ENCODE measurements around the gene NUP210.

The NUP210 gene

GRCh38 chr3:13277860-13278531 lies 142.1 kb downstream of the NUP210 start:
- H3K4me3 ChIP-seq (ENCODE audit: low read length, poor library complexity, severe bottlenecking), result no peak overlapping the region
- no peaks in the 10 kb centered on the region for H3K9me3 ChIP-seq (ENCODE audit: insufficient read depth, low read depth, low read length)

DNA sequence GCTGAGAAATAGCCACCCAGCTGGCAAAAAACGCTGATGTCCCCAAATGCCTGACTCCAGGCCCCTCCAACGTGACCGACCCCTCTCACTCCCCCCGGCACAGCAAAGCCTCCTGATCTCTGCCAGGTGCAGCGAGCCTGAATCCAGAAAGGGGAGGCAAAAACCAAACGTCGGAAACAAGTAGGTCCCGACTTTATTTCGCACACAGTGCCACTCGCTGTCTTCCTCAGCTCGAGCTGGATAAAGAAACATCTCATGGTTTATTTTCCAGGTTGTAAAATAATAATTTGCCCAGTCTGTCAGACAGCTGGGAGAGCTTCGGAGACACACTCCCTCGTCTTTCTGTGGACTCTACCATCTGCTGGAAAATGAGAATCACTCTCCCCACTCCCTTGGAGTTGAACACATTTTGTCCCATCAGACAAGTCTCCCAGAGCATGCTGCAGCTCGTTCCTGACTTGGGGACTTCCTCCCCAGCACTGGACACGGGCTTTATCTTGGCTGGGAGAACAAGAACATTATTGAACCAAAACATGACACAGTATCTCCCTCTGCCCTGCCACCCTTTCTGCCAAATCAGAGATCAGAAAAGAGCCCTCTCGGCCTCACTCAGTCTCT lies 142.8 kb downstream of the NUP210 start:
- Histone ChIP-seq H3K36me3 (ENCODE audit: insufficient read depth, low read length) (no peaks in the 10 kb centered on the region), H3K9me3 (ENCODE audit: insufficient read depth, low read depth, low read length) (no peaks in the 10 kb centered on the region), H3K4me2 (ENCODE audit: low read depth, low read length, poor library complexity, severe bottlenecking) (no peak overlapping the region), H3K27me3 (ENCODE audit: insufficient read depth, low read length, poor library complexity, severe bottlenecking) (no peaks in the 10 kb centered on the region), H3K4me1 (ENCODE audit: insufficient read depth, low read length, poor library complexity, severe bottlenecking) (peaks cover 13% of the 10 kb centered on the region), H4K20me1 (ENCODE audit: insufficient read depth, low read length, poor library complexity, severe bottlenecking) (no peaks in the 10 kb centered on the region), H3K9ac (ENCODE audit: low read depth, low read length, poor library complexity, severe bottlenecking) (no peak overlapping the region), H3K4me3 (ENCODE audit: low read length, poor library complexity, severe bottlenecking) (no peak overlapping the region), H3F3A (ENCODE audit: low read depth) (no peaks in the 10 kb centered on the region), H3K79me2 (ENCODE audit: insufficient read depth, low read length) (no peaks in the 10 kb centered on the region), H3K9me2 (replicated peaks; ENCODE audit: low read depth, low read length) (no peaks in the 10 kb centered on the region), H2AFZ (ENCODE audit: low read length) (no peak overlapping the region)
- no peak for TF ChIP-seq EZH2phosphoT487 (IDR thresholded peaks at IDR 0.05; ENCODE audit: borderline replicate concordance)
- no peak for TF ChIP-seq CTCF (conservative IDR thresholded peaks at IDR 0.05; ENCODE audit: low read length)

More at GRCh38 chr3:13277860-13278531, 142.1 kb downstream of the NUP210 start:
- H3K36me3 ChIP-seq (ENCODE audit: insufficient read depth, low read length), result no peaks in the 10 kb centered on the region
- no peaks in the 10 kb centered on the region for H3F3A ChIP-seq (ENCODE audit: low read depth)
- H3K27me3 ChIP-seq (ENCODE audit: insufficient read depth, low read length, poor library complexity, severe bottlenecking), result no peaks in the 10 kb centered on the region
- H4K20me1 ChIP-seq (ENCODE audit: insufficient read depth, low read length, poor library complexity, severe bottlenecking), result no peaks in the 10 kb centered on the region
- peaks cover 13% of the 10 kb centered on the region for H3K4me1 ChIP-seq (ENCODE audit: insufficient read depth, low read length, poor library complexity, severe bottlenecking)
- TF ChIP-seq EZH2phosphoT487 (IDR thresholded peaks at IDR 0.05; ENCODE audit: borderline replicate concordance), result no peak
- no peak for TF ChIP-seq CTCF (conservative IDR thresholded peaks at IDR 0.05; ENCODE audit: low read length)
- no peak overlapping the region for H3K4me2 ChIP-seq (ENCODE audit: low read depth, low read length, poor library complexity, severe bottlenecking)
- no peak overlapping the region for H2AFZ ChIP-seq (ENCODE audit: low read length)
- H3K79me2 ChIP-seq (ENCODE audit: insufficient read depth, low read length), result no peaks in the 10 kb centered on the region
- H3K9ac ChIP-seq (ENCODE audit: low read depth, low read length, poor library complexity, severe bottlenecking), result no peak overlapping the region
- H3K9me2 ChIP-seq (replicated peaks; ENCODE audit: low read depth, low read length), result no peaks in the 10 kb centered on the region

DNA sequence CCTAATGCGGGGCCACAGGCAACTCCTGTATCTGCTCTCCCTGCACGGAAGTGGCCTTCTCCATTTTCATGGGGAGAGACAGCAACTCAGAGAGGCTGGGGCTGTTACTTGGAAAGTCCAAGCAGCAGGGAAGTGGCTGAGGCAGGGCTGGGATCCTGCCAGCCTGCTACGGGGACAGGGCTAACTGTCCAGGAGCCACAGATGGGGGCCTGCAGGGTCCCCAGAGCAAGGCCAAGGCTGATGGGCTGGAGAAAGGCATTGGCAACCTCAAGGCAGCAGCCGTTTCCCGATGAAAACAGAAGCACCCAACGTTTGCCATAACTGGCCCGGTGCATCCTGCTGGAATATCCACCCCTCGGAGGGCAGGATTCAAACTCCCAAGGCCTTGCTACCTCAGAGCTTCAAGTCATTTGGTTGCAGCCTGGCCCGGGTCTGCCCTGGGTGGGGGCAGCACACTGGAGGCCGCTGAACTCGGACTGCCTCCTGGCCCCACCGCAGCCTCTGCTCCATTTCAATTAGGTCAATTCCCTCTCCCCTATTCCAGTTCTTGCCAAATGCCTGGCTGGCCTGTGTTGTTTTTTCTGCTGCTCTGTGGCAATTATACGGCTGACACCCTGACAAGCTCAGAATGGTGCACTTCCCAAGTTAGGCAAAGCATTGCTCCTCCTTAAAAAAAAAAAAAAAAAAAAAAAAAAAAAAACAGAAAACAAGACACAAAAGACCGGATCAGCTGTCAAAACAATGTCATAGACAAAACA lies 143.5 kb downstream of the NUP210 start:
- Histone ChIP-seq H3K36me3 (ENCODE audit: insufficient read depth, low read length) (no peaks in the 10 kb centered on the region), H3K27me3 (ENCODE audit: insufficient read depth, low read length, poor library complexity, severe bottlenecking) (no peaks in the 10 kb centered on the region), H3F3A (ENCODE audit: low read depth) (no peaks in the 10 kb centered on the region), H3K9ac (ENCODE audit: low read depth, low read length, poor library complexity, severe bottlenecking) (no peak overlapping the region), H4K20me1 (ENCODE audit: insufficient read depth, low read length, poor library complexity, severe bottlenecking) (no peaks in the 10 kb centered on the region), H3K9me2 (replicated peaks; ENCODE audit: low read depth, low read length) (no peaks in the 10 kb centered on the region), H2AFZ (ENCODE audit: low read length) (no peak overlapping the region), H3K4me3 (ENCODE audit: low read length, poor library complexity, severe bottlenecking) (no peak overlapping the region), H3K79me2 (ENCODE audit: insufficient read depth, low read length) (no peaks in the 10 kb centered on the region), H3K9me3 (ENCODE audit: insufficient read depth, low read depth, low read length) (no peaks in the 10 kb centered on the region), H3K4me2 (ENCODE audit: low read depth, low read length, poor library complexity, severe bottlenecking) (no peak overlapping the region), H3K4me1 (ENCODE audit: insufficient read depth, low read length, poor library complexity, severe bottlenecking) (peaks cover 12% of the 10 kb centered on the region)
- TF ChIP-seq CTCF (conservative IDR thresholded peaks at IDR 0.05; ENCODE audit: low read length) (no peak), EZH2phosphoT487 (IDR thresholded peaks at IDR 0.05; ENCODE audit: borderline replicate concordance) (no peak)
